DOHH2 (cell line): ENCODE measurements around the gene MRTFA.
A peak's percentile ranks its signal among the peaks of the same experiment; 100 is the strongest.

Experiments used
- H3F3A ChIP-seq: fragments of 200-600 bp; sonication (generic), shearing (Covaris generic); 2 replicates; pipeline ENCODE4 v1.6.0; 2016; ENCODE audit warnings: antibody characterized with exemption, mild to moderate bottlenecking; ENCODE audit not compliant: control insufficient read depth, insufficient read depth
- H3K27ac ChIP-seq: fragments of 200-600 bp; sonication (generic); 2 replicates; pipeline ENCODE4 v1.5.1; 2014; ENCODE audit warnings: low read depth, mild to moderate bottlenecking, low read length, moderate library complexity
- H3K27me3 ChIP-seq: fragments of 200-600 bp; sonication (generic); 2 replicates; pipeline ENCODE4 v1.6.1; 2014; ENCODE audit warnings: mild to moderate bottlenecking, low read length, mixed read lengths; ENCODE audit not compliant: control insufficient read depth
- H3K36me3 ChIP-seq: fragments of 200-600 bp; sonication (generic); 2 replicates; pipeline ENCODE4 v1.6.1; 2014; ENCODE audit warnings: mild to moderate bottlenecking, low read length, moderate library complexity, mixed read lengths; ENCODE audit not compliant: control insufficient read depth
- H3K4me1 ChIP-seq: fragments of 200-600 bp; sonication (generic); 2 replicates; pipeline ENCODE4 v1.6.1; 2014; ENCODE audit warnings: mild to moderate bottlenecking, low read length, mixed read lengths; ENCODE audit not compliant: control insufficient read depth
- H3K4me2 ChIP-seq: fragments of 200-600 bp; sonication (generic); 2 replicates; pipeline ENCODE4 v1.6.0; 2014; ENCODE audit warnings: mild to moderate bottlenecking, low read length, moderate library complexity
- H3K4me3 ChIP-seq: fragments of 200-600 bp; sonication (generic); 2 replicates; pipeline ENCODE4 v1.5.1; 2014; ENCODE audit warnings: mild to moderate bottlenecking, low read length, mixed read lengths
- H3K79me2 ChIP-seq: fragments of 200-600 bp; sonication (generic); 2 replicates; pipeline ENCODE4 v1.6.1; 2014; ENCODE audit warnings: mild to moderate bottlenecking, low read length, mixed read lengths; ENCODE audit not compliant: control insufficient read depth
- H3K9me2 ChIP-seq: fragments of 200-600 bp; sonication (generic); replicated peaks from 2 replicates; pipeline ENCODE4 v1.6.1; 2014; ENCODE audit warnings: mild to moderate bottlenecking, low read length, mixed read lengths; ENCODE audit not compliant: control insufficient read depth
- H3K9me3 ChIP-seq: fragments of 200-600 bp; sonication (generic); 2 replicates; pipeline ENCODE4 v1.6.1; 2014; ENCODE audit warnings: antibody characterized with exemption, low read length, mixed read lengths; ENCODE audit not compliant: control insufficient read depth, insufficient read depth
- H4K20me1 ChIP-seq: fragments of 200-600 bp; sonication (generic); 2 replicates; pipeline ENCODE4 v1.6.0; 2014; ENCODE audit warnings: low read depth, mild to moderate bottlenecking, antibody characterized with exemption, low read length, moderate library complexity; ENCODE audit not compliant: control insufficient read depth, insufficient read depth
- CTCF ChIP-seq: fragments of 200-600 bp; sonication (generic); IDR thresholded peaks from one replicate; pipeline ENCODE4 v1.5.1; 2014; ENCODE audit warnings: antibody characterized with exemption, mild to moderate bottlenecking, low read depth, low read length; ENCODE audit not compliant: poor library complexity, severe bottlenecking
- EZH2phosphoT487 ChIP-seq: fragments of 200-600 bp; sonication (generic); IDR thresholded peaks from 2 replicates; pipeline ENCODE4 v1.6.1; 2017; ENCODE audit warnings: borderline replicate concordance, mild to moderate bottlenecking, antibody characterized with exemption, low read length, moderate library complexity, mixed read lengths

The MRTFA gene

GRCh38 chr22:40480996-40481395, 155.5 kb downstream of the MRTFA start:
- Histone ChIP-seq H3K4me2 (no peak overlapping the region), H3K27me3 (no peaks in the 10 kb centered on the region), H3K36me3 (no peaks in the 10 kb centered on the region), H3K9me3 (no peaks in the 10 kb centered on the region), H3K4me1 (peaks cover 30% of the 10 kb centered on the region), H3K9me2 (no peaks in the 10 kb centered on the region), H3K27ac (no peak overlapping the region), H3F3A (no peaks in the 10 kb centered on the region), H4K20me1 (no peaks in the 10 kb centered on the region), H3K79me2 (peaks cover 11% of the 10 kb centered on the region), H3K4me3 (no peak overlapping the region)
- no peak for TF ChIP-seq CTCF
- no peak for TF ChIP-seq EZH2phosphoT487

GRCh38 chr22:40479887-40480538, 156.5 kb downstream of the MRTFA start:
- no peak overlapping the region for H3K27ac ChIP-seq
- no peaks in the 10 kb centered on the region for H3K9me2 ChIP-seq
- no peaks in the 10 kb centered on the region for H3K9me3 ChIP-seq
- H3K4me1 ChIP-seq, result peaks cover 29% of the 10 kb centered on the region
- H4K20me1 ChIP-seq, result no peaks in the 10 kb centered on the region
- H3K27me3 ChIP-seq, result no peaks in the 10 kb centered on the region
- H3K36me3 ChIP-seq, result no peaks in the 10 kb centered on the region
- peaks cover 11% of the 10 kb centered on the region for H3K79me2 ChIP-seq
- no peak overlapping the region for H3K4me2 ChIP-seq
- H3K4me3 ChIP-seq, result no peak overlapping the region
- no peaks in the 10 kb centered on the region for H3F3A ChIP-seq
- TF ChIP-seq EZH2phosphoT487, result no peak
- TF ChIP-seq CTCF, result no peak

- H3K79me2 ChIP-seq, result peaks cover 11% of the 10 kb centered on the region
- H3K4me1 ChIP-seq, result peaks cover 32% of the 10 kb centered on the region
- peaks cover 3% of the 10 kb centered on the region; the same call in 1 of the 2 replicates for H3F3A ChIP-seq
- no peaks in the 10 kb centered on the region for H3K9me2 ChIP-seq
- no peaks in the 10 kb centered on the region for H4K20me1 ChIP-seq
- H3K4me2 ChIP-seq, result no peak overlapping the region
- TF ChIP-seq CTCF, result peak; percentile 38
- no peak for TF ChIP-seq EZH2phosphoT487
- no peaks in the 10 kb centered on the region for H3K36me3 ChIP-seq
- H3K27ac ChIP-seq, result no peak overlapping the region
- H3K4me3 ChIP-seq, result no peak overlapping the region
- no peaks in the 10 kb centered on the region for H3K27me3 ChIP-seq
- H3K9me3 ChIP-seq, result no peaks in the 10 kb centered on the region
These were observed 157.3 kb downstream of the MRTFA start for GRCh38 chr22:40479126-40479800.
